Measurements from ENCODE around the gene FIBP.
A peak's percentile ranks its signal among the peaks of the same experiment; 100 is the strongest.

FIBP gene

DNA sequence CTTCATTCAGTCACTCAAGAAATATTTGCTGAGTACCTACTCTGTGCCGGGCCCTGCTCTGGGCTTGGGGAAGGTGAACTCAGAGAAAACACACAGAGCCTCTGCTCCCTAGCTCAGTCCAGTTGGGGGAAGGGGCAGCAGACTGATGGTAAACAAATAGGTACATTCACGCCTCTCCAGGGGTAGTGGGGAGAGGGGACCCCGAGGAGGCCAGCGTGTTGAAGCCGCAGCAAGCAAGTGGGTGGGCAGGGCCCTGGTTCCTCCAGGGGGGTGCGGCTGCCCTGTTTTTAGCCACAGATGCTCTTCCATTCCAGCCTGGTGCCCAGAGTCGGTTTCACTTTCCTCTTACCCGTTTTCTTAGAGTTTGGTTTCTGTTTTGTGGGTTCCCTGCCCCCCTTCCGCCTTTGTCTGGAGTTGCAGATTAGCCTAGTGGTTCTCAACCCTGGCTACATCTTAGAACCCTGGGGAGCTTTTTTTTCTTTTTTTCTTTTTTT, 39.7 kb upstream of the FIBP start:
- no peaks in the 10 kb centered on the region for H3K9me2 ChIP-seq (replicated peaks; ENCODE audit: low read depth, low read length)
- peak overlapping the region; percentile 72 for H2AFZ ChIP-seq (ENCODE audit: low read length)
- H3K36me3 ChIP-seq (ENCODE audit: insufficient read depth, low read length): no peaks in the 10 kb centered on the region
- TF ChIP-seq, protein P1, sequence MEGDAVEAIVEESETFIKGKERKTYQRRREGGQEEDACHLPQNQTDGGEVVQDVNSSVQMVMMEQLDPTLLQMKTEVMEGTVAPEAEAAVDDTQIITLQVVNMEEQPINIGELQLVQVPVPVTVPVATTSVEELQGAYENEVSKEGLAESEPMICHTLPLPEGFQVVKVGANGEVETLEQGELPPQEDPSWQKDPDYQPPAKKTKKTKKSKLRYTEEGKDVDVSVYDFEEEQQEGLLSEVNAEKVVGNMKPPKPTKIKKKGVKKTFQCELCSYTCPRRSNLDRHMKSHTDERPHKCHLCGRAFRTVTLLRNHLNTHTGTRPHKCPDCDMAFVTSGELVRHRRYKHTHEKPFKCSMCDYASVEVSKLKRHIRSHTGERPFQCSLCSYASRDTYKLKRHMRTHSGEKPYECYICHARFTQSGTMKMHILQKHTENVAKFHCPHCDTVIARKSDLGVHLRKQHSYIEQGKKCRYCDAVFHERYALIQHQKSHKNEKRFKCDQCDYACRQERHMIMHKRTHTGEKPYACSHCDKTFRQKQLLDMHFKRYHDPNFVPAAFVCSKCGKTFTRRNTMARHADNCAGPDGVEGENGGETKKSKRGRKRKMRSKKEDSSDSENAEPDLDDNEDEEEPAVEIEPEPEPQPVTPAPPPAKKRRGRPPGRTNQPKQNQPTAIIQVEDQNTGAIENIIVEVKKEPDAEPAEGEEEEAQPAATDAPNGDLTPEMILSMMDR (conservative IDR thresholded peaks at IDR 0.05; ENCODE audit: low read length): no peak
- TF ChIP-seq EZH2phosphoT487 (IDR thresholded peaks at IDR 0.05; ENCODE audit: borderline replicate concordance): no peak
- peak overlapping the region; percentile 55 for H3K9ac ChIP-seq (ENCODE audit: low read depth, low read length, poor library complexity, severe bottlenecking)
- peak overlapping the region; percentile 76 for H3K4me2 ChIP-seq (ENCODE audit: low read depth, low read length, poor library complexity, severe bottlenecking)
- peak overlapping the region; percentile 58 for H3K4me3 ChIP-seq (ENCODE audit: low read length, poor library complexity, severe bottlenecking)
- no peaks in the 10 kb centered on the region for H3K27me3 ChIP-seq (ENCODE audit: insufficient read depth, low read length, poor library complexity, severe bottlenecking)
- no peaks in the 10 kb centered on the region for H4K20me1 ChIP-seq (ENCODE audit: insufficient read depth, low read length, poor library complexity, severe bottlenecking)
- peaks cover 3% of the 10 kb centered on the region; the same call in 1 of the 2 replicates for H3F3A ChIP-seq (ENCODE audit: low read depth)
- no peaks in the 10 kb centered on the region for H3K79me2 ChIP-seq (ENCODE audit: insufficient read depth, low read length)
- H3K4me1 ChIP-seq (ENCODE audit: insufficient read depth, low read length, poor library complexity, severe bottlenecking): peaks cover 23% of the 10 kb centered on the region
- no peaks in the 10 kb centered on the region for H3K9me3 ChIP-seq (ENCODE audit: insufficient read depth, low read depth, low read length)

DNA sequence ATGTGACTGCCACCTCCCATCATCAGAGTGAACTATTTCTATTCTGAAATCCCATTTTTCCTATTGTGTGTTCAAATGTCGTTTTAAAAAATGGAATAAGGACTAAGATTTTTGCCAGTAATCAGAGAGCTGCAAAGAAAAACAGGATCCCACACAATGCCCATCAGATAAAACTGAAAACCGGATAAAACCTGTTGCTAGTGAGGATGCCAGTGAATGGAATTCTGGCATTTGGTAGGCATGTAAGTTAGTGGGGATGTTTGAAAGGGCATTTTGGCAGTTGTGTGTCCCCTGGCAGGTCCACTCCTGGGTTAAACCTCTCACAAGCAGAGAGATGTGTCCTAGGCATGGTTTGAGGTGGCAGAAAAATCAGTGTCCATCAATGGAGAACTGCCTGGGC, 37.1 kb upstream of the FIBP start:
- Histone ChIP-seq H3K9ac (ENCODE audit: low read depth, low read length, poor library complexity, severe bottlenecking) (no peak overlapping the region), H2AFZ (ENCODE audit: low read length) (no peak overlapping the region), H3K79me2 (ENCODE audit: insufficient read depth, low read length) (peaks cover 7% of the 10 kb centered on the region; the same call in 1 of the 2 replicates), H3K4me2 (ENCODE audit: low read depth, low read length, poor library complexity, severe bottlenecking) (no peak overlapping the region), H3K9me2 (replicated peaks; ENCODE audit: low read depth, low read length) (no peaks in the 10 kb centered on the region), H3K9me3 (ENCODE audit: insufficient read depth, low read depth, low read length) (no peaks in the 10 kb centered on the region), H3K36me3 (ENCODE audit: insufficient read depth, low read length) (peaks cover 8% of the 10 kb centered on the region; the same call in 1 of the 2 replicates), H3K4me1 (ENCODE audit: insufficient read depth, low read length, poor library complexity, severe bottlenecking) (peaks cover 18% of the 10 kb centered on the region), H3K27me3 (ENCODE audit: insufficient read depth, low read length, poor library complexity, severe bottlenecking) (no peaks in the 10 kb centered on the region), H3K4me3 (ENCODE audit: low read length, poor library complexity, severe bottlenecking) (no peak overlapping the region), H4K20me1 (ENCODE audit: insufficient read depth, low read length, poor library complexity, severe bottlenecking) (peaks cover 3% of the 10 kb centered on the region), H3F3A (ENCODE audit: low read depth) (no peaks in the 10 kb centered on the region)
- TF ChIP-seq, protein P1 (conservative IDR thresholded peaks at IDR 0.05; ENCODE audit: low read length): no peak
- no peak for TF ChIP-seq EZH2phosphoT487 (IDR thresholded peaks at IDR 0.05; ENCODE audit: borderline replicate concordance)

DNA sequence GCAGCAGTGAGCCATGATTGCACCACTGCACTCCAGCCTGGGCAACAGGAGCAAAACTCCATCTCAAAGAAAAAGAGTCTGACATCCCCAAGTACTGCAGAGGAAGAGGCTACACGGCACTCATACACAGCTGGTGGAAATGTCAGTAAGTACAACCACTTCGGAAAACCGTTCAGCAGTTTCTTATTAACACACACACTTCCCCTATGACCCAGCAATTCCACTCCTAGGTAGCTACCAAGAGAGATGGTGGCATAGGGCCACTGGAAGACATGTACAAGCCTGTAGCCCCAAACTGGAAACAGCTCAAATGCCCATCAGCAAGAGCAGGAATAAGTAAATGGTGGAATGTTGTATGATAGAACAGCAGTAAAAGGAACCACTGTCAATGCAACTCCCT, 34.3 kb upstream of the FIBP start:
- H3K9me3 ChIP-seq (ENCODE audit: insufficient read depth, low read depth, low read length): no peaks in the 10 kb centered on the region
- H3K9ac ChIP-seq (ENCODE audit: low read depth, low read length, poor library complexity, severe bottlenecking): no peak overlapping the region
- no peak overlapping the region for H3K4me2 ChIP-seq (ENCODE audit: low read depth, low read length, poor library complexity, severe bottlenecking)
- H3K4me1 ChIP-seq (ENCODE audit: insufficient read depth, low read length, poor library complexity, severe bottlenecking): peaks cover 19% of the 10 kb centered on the region
- peaks cover 15% of the 10 kb centered on the region for H4K20me1 ChIP-seq (ENCODE audit: insufficient read depth, low read length, poor library complexity, severe bottlenecking)
- H2AFZ ChIP-seq (ENCODE audit: low read length): no peak overlapping the region
- no peaks in the 10 kb centered on the region for H3K27me3 ChIP-seq (ENCODE audit: insufficient read depth, low read length, poor library complexity, severe bottlenecking)
- no peaks in the 10 kb centered on the region for H3K9me2 ChIP-seq (replicated peaks; ENCODE audit: low read depth, low read length)
- H3K4me3 ChIP-seq (ENCODE audit: low read length, poor library complexity, severe bottlenecking): no peak overlapping the region
- peaks cover 27% of the 10 kb centered on the region for H3K79me2 ChIP-seq (ENCODE audit: insufficient read depth, low read length)
- peaks cover 8% of the 10 kb centered on the region; the same call in 1 of the 2 replicates for H3K36me3 ChIP-seq (ENCODE audit: insufficient read depth, low read length)
- H3F3A ChIP-seq (ENCODE audit: low read depth): no peaks in the 10 kb centered on the region
- no peak for TF ChIP-seq EZH2phosphoT487 (IDR thresholded peaks at IDR 0.05; ENCODE audit: borderline replicate concordance)
- TF ChIP-seq, protein P1 (conservative IDR thresholded peaks at IDR 0.05; ENCODE audit: low read length): no peak
